Mesenteric fat pad (tissue), 1 donor: ENCODE results near the gene FADS3. TPM values are rescaled to one million over a fixed set of nuclear protein-coding genes. Genes with fewer than 3 reads are reported as not detected.

Experiments used
- DNase-seq: peaks from one replicate; pipeline ENCODE4 v3.0.0-alpha.2; 2020; ENCODE audit warnings: low spot score
- total RNA-seq: library from RNA; stranded (reverse); fragmentation: NEBNext Ultra II Directional; extraction: Animal tissue kit (Norgen Biotek cat#: 25700); gene quantifications from one replicate; pipeline ENCODE4 v1.2.1, GENCODE V29; 2021
- donor health status: DM: yes; HTN: yes; CAD: no.

The FADS3 gene
- total RNA-seq, 1 donor from 2014 or later: 387 TPM

- DNase-seq: no peak
Measured at GRCh38 chr11:61900251-61900650, 8.9 kb upstream of the FADS3 start.

DNA sequence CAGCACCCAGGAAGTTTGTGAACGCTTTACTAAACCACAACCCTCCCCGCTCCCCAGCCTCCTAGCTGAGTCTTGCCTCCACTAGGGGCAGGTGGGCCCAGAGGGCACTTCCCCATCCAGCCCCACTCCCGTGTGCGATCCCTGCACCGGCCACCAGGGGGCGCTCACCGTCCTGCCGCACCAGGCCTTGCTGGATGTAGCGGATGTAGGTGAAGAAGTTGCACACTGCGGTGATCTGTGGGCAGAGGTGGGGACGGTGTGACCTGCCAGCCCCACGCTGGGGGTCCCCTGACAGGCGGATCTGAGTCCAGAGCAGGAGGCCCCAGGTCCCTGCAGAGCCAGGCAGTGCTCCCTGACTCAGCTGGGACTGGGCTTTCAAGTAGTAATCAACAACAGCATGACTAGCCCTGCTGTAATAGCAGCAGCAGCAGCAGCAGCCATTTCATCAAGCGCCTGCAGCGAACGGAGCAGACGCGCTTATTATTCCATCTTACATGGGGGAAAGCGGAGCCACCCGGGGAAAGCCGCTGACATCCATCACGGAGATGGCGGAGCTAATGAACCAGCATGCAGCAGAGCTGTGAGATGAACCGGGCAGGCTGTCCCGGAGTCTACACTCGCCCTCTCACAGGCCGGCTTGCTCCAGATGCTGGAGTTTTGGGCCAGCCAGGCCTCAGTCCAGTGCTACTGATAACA is 7.9 kb upstream of the FADS3 start:
- DNase-seq: peak; percentile 96

GRCh38 chr11:61898247-61898582 is 6.9 kb upstream of the FADS3 start:
- no peak for DNase-seq

GRCh38 chr11:61897387-61898246 is 6.3 kb upstream of the FADS3 start:
- DNase-seq: no peak

- DNase-seq: no peak
Measured at GRCh38 chr11:61896665-61897386, 5.5 kb upstream of the FADS3 start.

- no peak for DNase-seq
Measured at GRCh38 chr11:61895718-61896059, 4.3 kb upstream of the FADS3 start.

DNA sequence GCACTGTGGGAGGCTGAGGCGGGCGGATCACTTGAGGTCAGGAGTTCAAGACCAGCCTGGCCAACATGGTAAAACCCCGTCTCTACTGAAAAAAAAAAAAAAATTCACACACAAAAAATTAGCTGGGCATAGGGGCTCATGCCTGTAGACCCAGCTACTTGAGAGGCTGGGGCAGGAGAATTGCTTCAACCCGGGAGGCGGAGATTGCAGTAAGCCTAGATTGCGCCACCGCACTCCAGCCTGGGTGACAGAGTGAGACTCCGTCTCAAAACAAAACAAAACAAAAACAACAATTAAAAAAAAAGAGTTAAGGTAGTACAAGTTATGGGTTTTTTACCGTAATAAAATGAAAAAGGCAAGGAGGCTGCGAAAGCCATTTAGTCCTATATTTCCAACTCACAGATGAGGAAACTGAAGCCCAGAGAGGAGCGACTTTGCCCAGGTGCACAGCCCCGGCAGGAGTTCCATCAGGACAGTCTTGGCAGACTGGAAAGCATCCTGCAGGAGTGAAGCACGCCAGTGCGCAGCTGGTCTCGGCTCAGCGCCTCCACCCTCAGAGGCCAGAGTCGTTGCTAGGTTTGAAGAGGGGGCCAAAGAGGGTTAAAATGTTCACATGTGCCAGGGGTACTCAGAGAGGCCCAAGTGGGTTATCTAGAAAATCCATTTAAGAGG is 3.8 kb upstream of the FADS3 start:
- DNase-seq: no peak

DNA sequence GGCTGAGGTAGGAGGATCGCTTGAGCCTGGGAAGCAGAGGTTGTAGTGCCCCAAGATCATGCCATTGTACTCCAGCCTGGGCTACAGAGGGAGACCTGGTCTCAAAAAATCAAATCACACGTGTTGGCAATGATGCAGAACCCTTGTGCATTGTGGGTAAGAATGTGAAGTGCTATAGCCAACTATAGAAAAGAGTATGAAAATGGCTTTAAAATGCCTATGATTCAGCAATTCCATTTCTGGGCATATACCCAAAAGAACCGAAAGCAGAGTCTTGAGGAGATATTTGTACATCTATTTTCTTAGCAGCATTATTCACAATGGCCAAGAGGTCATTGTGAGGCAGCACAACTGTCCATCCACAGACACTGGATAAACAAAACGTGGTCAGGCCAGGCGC is 2.6 kb upstream of the FADS3 start:
- DNase-seq: no peak

DNA sequence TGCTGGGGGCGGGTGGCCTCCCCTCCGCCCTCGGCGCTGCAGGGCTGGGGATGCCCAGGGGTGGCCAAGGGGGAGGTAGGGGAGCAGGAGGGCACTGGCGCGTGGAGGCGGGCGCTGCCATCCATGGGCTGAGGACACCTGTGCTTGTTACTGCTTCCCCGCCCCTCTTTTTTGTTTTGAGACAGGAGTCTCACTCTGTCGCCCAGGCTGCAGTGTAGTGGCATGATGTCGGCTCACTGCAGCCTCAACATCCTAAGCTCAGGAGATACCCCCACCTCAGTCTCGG is 683 bp upstream of the FADS3 start:
- no peak for DNase-seq

GRCh38 chr11:61890529-61891330 is 615 bp downstream of the FADS3 start:
- peak; percentile 94 for DNase-seq

- DNase-seq: no peak
Measured at GRCh38 chr11:61889831-61890230, 1.5 kb downstream of the FADS3 start.

GRCh38 chr11:61888590-61888989 is 2.8 kb downstream of the FADS3 start:
- no peak for DNase-seq

GRCh38 chr11:61887839-61888494 is 3.4 kb downstream of the FADS3 start:
- no peak for DNase-seq

DNA sequence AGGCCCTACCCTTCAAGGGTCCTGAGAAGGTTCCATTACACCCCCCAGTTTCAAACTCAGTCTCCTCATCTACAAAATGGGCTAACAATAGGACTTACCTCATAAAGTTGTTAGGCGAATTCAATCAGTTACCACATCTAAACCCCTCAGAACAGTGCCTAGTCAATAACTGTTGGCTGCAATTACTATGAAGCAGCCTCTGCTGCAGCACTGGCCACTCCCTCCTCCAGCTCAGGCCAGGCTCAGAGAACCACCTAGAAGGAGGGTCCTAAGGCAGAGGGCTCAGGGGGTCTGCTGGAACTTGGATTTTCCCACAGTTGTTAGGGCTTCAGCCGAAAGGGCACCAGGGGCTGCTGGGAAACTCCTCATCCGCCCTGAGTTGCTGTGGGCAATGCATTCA is 4.7 kb downstream of the FADS3 start:
- no peak for DNase-seq

DNA sequence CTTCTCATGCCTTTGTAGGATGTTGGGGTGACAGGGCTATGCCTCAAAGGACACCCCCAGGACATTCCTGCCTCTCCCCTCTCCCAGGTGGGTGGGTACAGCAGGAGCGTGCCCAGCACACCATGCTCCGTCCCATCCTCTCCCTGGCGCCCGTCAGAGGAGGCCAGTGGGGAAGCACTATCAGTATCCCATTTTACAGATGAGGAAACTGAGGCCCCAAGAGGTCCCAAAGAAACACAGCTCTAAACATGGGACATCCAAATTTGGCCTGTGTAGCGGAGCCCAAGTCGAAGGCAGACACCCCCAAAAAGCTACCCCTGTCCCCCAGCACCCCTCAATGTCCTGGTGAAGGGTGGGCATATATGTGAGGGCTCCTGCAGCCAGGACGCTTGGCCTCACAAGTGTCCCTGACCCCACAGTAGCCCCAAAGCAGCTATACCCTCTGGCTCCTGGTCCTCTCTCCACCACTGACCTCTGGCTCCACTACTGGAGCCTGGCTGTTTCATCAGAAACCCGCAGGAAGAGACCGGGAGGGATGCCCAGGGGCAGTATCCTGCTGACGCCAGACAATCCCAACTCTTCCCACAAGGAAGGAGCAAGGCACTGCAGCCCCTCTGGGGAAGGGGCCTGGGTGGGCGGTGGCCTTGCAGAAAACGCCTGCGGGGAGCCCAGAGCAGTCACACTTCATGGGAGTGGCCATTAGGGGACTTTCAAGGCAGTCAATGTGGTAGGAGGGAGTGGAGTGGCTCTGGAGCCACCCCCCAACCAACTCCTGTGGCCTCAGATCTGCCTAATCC is 5.4 kb downstream of the FADS3 start:
- DNase-seq: no peak

GRCh38 chr11:61885166-61885778 is 6.1 kb downstream of the FADS3 start:
- DNase-seq: no peak

- no peak for DNase-seq
Measured at GRCh38 chr11:61883947-61884346, 7.4 kb downstream of the FADS3 start.

DNA sequence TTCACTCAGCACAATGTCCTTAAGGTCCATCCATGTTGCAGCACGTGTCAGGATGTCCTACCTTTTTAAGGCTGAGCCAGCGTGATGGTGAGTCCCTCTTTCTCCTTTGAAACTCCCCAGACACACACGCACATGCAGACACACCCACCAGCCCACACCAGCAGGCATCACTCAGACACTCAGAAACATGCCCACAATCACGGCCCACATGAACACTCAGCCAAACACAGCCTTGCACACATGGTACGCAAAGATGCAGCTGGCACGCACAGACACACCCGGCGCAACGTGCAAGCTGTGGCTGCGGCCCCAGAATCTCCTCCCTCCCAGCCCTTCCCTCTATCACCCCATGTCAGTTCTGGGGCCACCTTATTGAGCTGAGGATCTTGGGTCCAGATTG is 8.0 kb downstream of the FADS3 start:
- DNase-seq: no peak

DNA sequence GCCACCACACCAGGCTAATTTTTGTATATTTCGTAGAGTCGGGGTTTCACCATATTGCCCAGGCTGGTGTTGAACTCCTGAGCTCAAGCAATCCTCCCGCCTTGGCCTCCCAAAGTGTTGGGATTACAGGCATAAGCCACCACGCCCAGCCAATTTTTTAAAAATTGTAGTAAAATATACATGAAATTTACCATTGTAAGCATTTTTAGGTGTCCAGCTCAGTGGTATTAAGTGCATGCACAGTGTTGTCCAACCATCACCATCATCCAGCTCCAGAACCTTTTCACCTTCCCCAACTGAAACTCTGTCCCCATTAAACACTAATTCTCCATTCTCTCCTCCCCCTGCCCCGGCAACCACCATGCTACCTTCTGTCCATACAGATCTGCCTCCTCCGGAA is 8.5 kb downstream of the FADS3 start:
- DNase-seq: no peak
